ENCODE results near the gene KDM5A.
"Not testable (repeated sequence)": the region's sequence is repeated elsewhere in the genome, so short reads cannot be mapped to it uniquely, and the experiment has no call there.

KDM5A gene

GRCh38 chr12:332581-333205, 56.4 kb downstream of the KDM5A start:
- no peak for DNase-seq

DNA sequence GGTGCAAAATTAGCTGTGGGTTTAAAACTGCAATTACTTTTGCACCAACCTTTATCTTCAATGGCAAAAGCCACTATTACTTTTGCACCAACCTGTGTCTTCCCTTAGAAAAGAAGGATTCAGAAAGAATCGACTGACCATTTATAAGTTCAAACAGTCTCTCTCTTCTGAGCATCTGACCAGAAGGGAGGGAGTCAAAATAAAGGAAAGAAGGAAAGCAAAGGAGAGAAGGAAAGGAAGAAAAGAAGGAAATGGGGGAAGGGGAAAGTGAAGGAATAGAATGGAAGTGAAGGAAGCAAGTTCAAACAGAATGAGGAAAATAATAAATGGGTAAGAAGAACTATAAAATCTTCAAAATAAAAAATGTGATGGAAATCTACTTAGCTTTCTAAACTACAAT, 57.8 kb downstream of the KDM5A start:
- DNase-seq = no peak

DNA sequence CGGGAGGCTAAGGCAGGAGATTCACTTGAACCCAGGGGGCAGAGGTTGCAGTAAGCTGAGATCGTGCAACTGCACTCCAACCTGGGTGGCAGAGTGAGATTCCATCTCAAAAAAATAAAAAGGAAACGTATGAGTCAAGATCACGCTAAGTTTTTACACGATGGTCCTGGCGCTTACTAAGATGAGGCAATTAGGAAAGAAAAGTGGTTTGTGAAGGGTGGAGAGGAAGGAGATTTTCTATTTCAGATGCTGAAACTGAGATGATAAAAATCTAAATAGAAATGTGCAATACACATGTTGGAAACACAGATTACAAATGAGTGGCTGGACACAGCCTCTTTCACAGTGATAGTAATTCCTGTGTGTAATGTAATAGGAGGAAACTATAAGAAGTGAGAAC, 63.2 kb downstream of the KDM5A start:
- no peak for DNase-seq

DNA sequence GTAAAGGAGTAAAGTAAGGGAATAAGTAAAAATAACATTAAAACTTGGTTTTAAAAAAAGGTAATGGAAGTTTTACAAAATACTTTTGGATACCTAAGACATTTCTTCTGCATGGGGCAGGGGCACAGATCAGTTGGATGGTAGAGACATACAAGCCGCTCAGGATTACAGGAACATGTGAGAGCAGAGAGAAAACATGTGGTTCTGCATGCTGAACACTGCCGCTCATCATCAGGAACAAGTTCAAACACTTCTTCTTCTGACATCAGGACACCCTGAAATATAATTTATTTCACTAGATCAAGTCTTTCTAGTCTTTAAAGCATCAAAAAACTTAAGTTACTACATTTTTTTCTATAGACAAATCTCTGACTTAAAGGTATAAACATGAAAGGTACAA, 65.6 kb downstream of the KDM5A start:
- no peak for DNase-seq

DNA sequence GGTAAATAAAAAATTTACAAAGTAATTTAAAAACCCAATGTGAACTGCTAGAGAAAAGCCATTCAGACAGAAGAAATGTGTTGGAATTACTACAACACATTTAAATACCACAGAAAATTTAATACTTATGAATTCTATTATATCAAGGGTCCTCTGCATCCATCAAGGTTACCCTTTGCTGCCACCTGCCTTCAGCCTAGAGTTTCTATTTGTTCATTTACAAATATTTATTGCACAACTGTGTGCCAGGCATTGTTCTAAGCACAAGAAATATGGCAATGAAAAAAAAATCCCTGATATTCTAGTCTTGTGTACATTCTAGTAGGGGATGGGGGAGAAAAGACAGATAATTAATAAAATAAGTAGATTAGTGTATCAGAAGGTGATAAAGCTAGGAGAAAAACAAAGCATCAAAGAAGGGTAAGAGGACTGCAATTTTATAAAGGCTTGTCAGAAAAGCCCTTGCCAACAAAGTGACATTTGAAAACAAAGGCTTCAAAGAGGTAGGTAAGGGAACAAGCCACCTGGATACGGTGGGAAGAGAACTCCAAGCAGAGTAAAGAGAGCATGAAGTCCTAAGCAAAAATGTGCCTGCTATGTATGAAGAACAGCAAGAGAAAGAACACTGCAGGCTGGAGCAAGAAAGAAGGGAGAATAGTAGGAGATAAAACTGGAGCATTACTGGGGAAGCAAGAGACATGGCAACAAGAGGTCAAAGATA, 67.4 kb downstream of the KDM5A start:
- no peak for DNase-seq

DNA sequence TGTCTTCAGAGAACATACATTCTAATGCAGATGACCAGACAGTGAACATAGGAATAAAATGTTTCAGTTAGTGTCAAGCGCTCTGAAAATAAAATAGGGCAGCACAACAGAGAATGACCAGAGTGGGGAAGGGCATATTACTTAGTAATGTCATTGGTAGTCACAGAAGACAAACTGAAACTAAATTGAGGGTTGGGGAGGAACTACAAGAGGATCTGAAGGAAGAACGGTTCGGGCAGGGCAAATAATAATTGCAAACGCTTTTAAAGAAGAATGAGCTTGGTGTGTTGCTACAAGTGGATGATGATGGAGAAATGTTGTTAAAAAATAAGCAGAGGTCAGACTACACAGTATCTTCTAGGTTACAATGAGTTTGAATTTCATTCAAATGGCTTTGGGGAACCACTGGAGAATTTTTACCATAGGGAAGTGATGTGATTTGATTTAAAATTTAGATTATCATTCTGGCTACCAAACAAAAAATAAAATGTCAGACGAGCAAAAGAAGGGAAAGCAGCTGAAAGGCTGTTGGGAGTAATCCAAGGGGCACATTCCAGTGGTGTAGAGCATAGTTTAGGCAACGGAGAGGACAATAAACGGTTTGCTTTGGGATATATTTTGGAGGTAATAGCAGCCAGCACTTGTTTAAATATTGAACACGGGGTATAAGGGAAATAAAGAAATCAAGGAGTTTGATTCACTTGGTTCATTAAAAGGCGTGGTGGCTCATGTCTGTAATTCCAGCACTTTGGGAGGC, 70.2 kb downstream of the KDM5A start:
- DNase-seq = no peak

DNA sequence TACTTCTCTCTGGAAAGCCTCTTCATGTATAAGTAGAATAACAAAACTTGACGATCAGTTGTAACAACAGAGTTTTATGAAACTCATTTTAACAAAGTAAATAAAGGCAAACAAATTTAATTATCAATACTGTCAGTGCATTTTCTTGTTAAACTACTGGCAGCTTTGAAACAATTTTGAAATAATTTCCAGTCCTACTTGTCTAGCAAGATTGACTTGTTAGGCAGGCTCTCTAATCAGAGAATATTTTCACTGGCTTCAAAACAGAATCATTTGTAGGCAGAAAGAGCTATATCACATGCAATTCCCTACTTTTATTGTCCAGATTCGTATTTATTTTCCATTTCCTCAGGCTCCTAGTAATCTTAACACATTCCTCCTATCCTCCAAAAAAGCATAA, 80.6 kb downstream of the KDM5A start:
- no peak for DNase-seq

GRCh38 chr12:307406-307805, 81.7 kb downstream of the KDM5A start:
- no peak for DNase-seq

DNA sequence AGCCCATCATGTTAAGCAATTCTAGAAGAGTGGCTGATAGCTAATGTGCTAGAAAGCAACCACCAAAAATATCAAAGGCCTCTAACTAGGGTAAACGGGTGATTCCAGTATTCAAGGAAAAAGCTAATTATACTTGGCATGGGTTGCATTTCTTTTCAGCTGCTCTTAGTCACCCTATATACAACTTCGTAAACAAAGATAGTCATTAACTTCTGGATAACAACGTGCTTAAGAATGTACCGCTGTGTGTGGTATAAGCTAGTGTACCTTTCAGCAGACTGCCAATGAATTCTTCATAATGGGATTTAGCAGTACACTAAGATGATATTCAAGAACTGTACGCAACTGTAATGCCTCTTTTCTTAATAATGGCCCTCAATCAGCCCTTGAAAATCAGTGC, 84.3 kb downstream of the KDM5A start:
- no peak for DNase-seq

- not testable (repeated sequence) for DNase-seq
Observed at GRCh38 chr12:302766-303165, 86.4 kb downstream of the KDM5A start.

- not testable (repeated sequence) for DNase-seq
Observed at GRCh38 chr12:300166-300565, 89.0 kb downstream of the KDM5A start.

- not testable (repeated sequence) for DNase-seq
Observed at GRCh38 chr12:299511-299910, 89.6 kb downstream of the KDM5A start.

GRCh38 chr12:298059-298458, 91.1 kb downstream of the KDM5A start:
- DNase-seq = not testable (repeated sequence)

DNA sequence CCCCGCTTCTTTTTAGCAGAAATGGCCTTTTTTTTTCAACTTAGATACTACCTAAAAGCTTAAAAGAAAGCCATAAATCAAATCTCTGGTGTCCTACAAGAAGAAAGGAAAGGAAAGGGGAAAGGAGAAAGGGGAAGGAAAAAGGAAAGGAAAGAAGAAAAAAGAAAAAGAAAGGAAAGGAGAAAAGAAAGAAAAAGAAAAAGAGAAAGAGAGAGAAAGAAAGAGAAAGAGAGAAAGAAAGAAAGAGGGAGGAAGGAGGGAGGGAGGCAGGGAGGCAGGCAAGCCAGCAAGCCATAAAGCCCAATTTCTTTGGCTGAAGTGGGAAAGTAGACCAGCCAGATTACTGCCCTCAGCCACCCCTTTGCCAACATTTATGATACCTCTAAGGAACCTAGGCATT, 94.0 kb downstream of the KDM5A start:
- DNase-seq = no peak

DNA sequence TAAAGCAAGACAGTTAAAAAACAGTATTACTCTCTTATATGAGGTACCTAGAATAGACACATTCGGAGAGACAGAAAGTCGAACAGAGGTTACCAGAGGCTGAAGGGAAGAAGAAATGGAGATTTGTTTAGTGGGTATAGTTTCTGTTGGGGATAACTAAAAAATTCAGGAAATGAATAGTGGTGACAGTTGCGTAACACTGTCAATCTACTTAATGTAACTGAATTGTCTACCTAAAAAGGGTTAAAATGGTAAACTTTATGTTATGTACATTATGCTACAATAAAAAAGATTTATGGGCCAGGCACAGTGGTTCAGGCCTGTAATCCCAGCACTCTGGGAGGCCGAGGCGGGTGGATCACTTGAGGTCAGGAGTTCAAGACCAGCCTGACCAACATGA, 95.9 kb downstream of the KDM5A start:
- no peak for DNase-seq

- DNase-seq = no peak
Observed at GRCh38 chr12:292186-292585, 96.9 kb downstream of the KDM5A start.

DNA sequence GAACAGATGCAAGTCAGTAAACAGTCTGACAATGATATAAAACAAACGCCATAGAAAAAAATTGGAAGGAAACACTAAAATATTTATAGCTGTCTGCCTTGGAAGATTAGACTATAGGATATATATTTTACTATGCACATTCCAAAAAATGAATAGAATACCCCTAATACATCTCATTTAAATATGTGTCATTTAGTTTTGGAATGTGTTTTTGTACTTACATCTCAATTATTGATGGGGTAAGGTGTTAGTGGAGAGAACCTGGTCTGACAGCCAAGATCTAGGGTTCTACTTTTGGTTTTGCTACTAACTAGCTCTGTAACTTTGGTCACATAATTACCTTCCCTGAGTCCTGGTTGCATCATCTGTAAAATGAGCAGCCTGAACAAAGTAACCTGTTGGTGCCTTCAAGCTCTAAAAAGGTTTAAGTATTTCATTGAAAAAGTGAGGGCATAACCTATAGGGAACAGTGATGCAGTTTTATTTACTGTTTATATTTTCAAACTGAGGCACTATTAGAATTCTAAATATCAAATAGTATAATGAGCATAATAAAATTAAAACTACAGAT, 97.9 kb downstream of the KDM5A start:
- DNase-seq = no peak

GRCh38 chr12:288687-289086, 100.4 kb downstream of the KDM5A start:
- no peak for DNase-seq

DNA sequence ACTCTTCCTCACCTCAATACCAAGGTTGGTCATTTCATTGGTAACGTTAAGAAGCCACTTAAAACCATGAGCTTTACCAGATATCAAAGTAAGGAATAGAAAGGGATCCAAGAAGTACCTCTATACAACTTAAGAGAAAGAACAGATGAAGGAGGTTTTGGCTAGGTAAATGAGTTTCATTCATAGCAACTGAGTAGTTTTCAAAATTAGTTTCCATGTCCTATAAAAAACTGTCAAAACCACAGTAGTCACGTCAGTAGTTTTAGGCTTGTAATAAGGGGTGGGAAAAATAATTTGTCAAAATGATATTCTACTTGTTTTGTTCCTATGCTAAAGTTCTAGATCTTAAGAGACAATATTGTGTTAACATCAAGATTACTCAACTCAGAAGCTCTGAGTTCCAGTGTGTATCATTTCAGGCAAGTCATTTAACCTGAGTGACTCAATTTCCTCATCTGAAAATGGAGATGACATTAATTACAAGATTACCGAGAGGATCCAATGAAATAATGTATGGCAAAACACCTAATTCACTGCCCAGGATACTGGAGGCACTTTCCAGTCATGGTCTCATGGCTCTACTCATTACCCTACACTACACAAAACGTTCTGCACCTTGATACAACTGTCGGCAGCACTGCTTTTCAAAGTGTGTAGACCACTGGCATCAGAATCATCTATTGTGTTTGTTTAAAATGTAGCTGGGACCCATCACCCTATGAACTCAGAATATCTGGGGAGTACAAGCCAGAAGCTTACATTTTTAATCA, 102.4 kb downstream of the KDM5A start:
- DNase-seq = no peak

DNA sequence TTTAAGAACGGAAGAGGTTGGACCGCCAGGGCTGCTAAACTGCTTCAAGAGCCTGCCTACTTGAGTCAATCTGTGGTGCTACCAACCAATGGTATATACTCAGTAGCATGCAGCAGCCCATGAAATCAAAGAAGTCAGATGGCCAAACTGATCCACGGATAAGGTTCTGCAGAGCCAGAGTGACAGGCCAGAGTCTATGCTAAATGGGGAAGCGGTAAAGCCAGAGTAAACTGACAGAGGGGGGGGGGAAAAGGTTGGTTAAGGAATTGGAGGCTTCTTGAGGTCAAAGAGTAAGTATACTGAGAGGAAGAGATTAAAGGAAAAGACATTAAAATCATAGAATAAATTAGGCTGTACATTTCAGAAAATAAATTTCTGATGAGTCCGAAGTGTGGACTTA, 111.1 kb downstream of the KDM5A start:
- DNase-seq = no peak

DNA sequence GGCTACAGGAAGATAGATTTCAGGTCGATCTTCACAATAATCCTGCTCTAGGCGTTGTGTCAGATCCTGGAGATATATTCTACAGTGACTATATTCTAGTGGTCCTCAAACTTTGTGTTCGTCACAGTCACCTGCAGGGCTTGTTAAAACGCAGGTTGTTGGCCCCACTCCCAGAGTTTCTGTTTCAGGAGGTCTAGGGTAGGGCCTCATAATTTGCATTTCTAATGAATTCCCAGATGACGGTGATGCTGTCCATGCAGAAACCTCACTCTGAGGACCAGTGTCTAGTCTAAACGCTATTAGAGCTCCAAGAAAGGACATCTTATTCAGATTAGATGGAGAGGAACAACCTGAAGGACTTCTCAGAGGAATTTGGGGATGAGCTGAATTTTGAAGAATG, 113.3 kb downstream of the KDM5A start:
- no peak for DNase-seq

DNA sequence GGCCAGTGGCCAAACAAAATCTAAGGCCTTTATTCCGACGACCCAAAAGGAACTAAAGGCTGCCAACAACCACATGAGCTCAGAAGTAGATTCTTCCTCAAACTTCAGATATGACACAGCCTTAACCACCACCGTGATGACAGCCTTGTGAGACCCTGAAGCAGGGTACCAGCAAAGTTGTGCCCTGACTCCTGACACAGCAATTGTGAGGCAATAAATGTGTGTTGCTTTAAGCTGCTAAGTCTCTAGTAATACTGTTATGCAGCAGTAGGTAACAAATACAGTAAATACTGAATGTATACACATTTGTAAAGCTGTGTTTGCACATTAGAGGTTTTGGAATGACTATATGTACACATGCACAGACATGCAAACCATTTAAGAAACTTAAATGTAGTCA, 115.7 kb downstream of the KDM5A start:
- no peak for DNase-seq

- no peak for DNase-seq
Observed at GRCh38 chr12:272942-273341, 116.2 kb downstream of the KDM5A start.
